Retinal pigment epithelial cell (primary cell): ENCODE results near the gene LRRC15.

Experiments
- DNase-seq: peaks from one replicate; pipeline ENCODE4 v3.0.0-alpha.2; 2010; ENCODE audit warnings: low read depth
- H3K4me3 ChIP-seq: 2 replicates; pipeline ENCODE4 v1.5.1; 2011; ENCODE audit warnings: mild to moderate bottlenecking, low read length, control low read depth, moderate library complexity
- CTCF ChIP-seq: conservative IDR thresholded peaks from 2 replicates; pipeline ENCODE4 v1.5.1; 2011; ENCODE audit warnings: low read depth, low read length, control low read depth, inconsistent platforms

Gene LRRC15

GRCh38 chr3:194369522-194370279 is at the start of gene LRRC15:
LRRC15 (minus strand) TSS chr3:194369743; CDS start chr3:194361043, 8,700 bp downstream.
- H3K4me3 ChIP-seq: no peak within 1 kb of the TSS
- peak; percentile 82 for DNase-seq
- TF ChIP-seq CTCF: peak; percentile 19

- no peak overlapping the region for H3K4me3 ChIP-seq
- no peak for TF ChIP-seq CTCF
- no peak for DNase-seq
Measured at GRCh38 chr3:194418671-194419070, 49.1 kb upstream of the LRRC15 start.

GRCh38 chr3:194407423-194407822 is 37.9 kb upstream of the LRRC15 start:
- H3K4me3 ChIP-seq: no peak overlapping the region
- DNase-seq: peak; percentile 34
- no peak for TF ChIP-seq CTCF

GRCh38 chr3:194405766-194406165 is 36.2 kb upstream of the LRRC15 start:
- no peak for TF ChIP-seq CTCF
- no peak for DNase-seq
- no peak overlapping the region for H3K4me3 ChIP-seq

- peak; percentile 62 for TF ChIP-seq CTCF
- H3K4me3 ChIP-seq: no peak overlapping the region
- no peak for DNase-seq
Measured at GRCh38 chr3:194404365-194405140, 35.0 kb upstream of the LRRC15 start.

GRCh38 chr3:194401868-194402329 is 32.4 kb upstream of the LRRC15 start:
- no peak for DNase-seq
- no peak overlapping the region for H3K4me3 ChIP-seq
- TF ChIP-seq CTCF: no peak

GRCh38 chr3:194401346-194401745 is 31.8 kb upstream of the LRRC15 start:
- DNase-seq: no peak
- H3K4me3 ChIP-seq: no peak overlapping the region
- no peak for TF ChIP-seq CTCF
